ENCODE measurements around the gene CNOT8. TPM values are rescaled to one million over a fixed set of nuclear protein-coding genes. Genes with fewer than 3 reads are reported as not detected.

The CNOT8 gene
- total and polyA plus RNA-seq, 4 donors = 53.9 to 87.0 (median 68.7) TPM

DNA sequence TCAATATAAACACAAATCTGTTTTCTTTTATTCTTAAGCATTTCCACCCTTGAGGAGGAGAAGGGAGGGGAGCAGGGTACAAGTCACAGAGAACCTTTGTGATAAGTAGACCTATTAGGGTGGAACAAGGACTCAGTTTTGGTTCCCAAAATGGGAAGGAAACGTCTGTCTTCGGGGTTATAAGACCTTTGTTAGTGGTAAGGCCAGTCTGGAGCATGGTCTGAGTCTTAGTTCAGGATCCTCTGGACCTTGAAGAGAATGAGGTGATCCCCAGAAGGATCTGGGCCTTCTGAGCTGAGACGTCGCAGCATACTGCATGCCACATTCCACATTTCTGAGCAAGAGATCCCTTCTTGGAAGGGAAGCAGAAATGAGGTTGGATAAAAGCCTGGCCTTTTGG lies 45.3 kb upstream of the CNOT8 start:
- TF ChIP-seq, protein P1, sequence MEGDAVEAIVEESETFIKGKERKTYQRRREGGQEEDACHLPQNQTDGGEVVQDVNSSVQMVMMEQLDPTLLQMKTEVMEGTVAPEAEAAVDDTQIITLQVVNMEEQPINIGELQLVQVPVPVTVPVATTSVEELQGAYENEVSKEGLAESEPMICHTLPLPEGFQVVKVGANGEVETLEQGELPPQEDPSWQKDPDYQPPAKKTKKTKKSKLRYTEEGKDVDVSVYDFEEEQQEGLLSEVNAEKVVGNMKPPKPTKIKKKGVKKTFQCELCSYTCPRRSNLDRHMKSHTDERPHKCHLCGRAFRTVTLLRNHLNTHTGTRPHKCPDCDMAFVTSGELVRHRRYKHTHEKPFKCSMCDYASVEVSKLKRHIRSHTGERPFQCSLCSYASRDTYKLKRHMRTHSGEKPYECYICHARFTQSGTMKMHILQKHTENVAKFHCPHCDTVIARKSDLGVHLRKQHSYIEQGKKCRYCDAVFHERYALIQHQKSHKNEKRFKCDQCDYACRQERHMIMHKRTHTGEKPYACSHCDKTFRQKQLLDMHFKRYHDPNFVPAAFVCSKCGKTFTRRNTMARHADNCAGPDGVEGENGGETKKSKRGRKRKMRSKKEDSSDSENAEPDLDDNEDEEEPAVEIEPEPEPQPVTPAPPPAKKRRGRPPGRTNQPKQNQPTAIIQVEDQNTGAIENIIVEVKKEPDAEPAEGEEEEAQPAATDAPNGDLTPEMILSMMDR (IDR thresholded peaks at IDR 0.05; ENCODE audit: control extremely low read depth, extremely low read depth) = no peak
- Histone ChIP-seq H3K27me3 (ENCODE audit: control insufficient read depth in 3 of 3, insufficient read depth in 3 of 3, low read length in 2 of 3) (no peaks in the 10 kb centered on the region), H3K9me3 (ENCODE audit: control insufficient read depth in 4 of 4, insufficient read depth in 3 of 4, low read length in 3 of 4) (no peaks in the 10 kb centered on the region), H3K36me3 (ENCODE audit: control insufficient read depth in 4 of 4, insufficient read depth in 4 of 4, low read length in 4 of 4) (peaks cover 27 to 49% (median 37%) of the 10 kb centered on the region in 4 donors), H3K4me1 (ENCODE audit: control insufficient read depth in 5 of 5, insufficient read depth in 5 of 5, low read length in 5 of 5) (peaks cover 0 to 4% (median 0%) of the 10 kb centered on the region in 5 donors), H3K4me3 (no peak overlapping the region), H3K9ac (ENCODE audit: insufficient read depth in 1 of 2, low read length in 2 of 2) (no peak overlapping the region), H3K27ac (ENCODE audit: low read depth in 1 of 2, low read length in 1 of 2) (no peak overlapping the region)
- no peak for ATAC-seq (ENCODE audit: insufficient read depth, low FRiP score)
- WGBS, 2 donors = 67 to 71% methylated on average over 4 of the region's 4 CpGs
- no peak for DNase-seq

DNA sequence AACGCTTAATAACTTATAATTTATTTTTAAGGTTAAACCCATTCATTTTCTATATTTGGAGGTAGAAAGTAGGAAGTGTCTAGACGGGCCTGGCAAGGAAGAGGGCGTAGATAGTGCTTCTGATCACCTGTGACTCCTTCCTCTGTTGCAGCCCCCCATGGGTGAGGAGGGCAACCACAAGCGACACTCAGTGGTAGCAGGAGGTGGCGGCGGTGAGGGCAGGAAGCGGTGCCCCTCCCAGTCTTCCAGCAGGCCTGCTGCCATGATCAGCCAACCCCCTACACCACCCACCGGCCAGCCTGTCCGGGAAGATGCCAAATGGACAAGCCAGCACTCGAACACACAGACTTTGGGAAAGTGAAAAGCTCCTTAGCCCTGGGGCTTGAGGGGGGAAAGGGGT lies 44.7 kb upstream of the CNOT8 start:
- H3K9ac ChIP-seq (ENCODE audit: insufficient read depth in 1 of 2, low read length in 2 of 2) = no peak overlapping the region
- peaks cover 0 to 4% (median 0%) of the 10 kb centered on the region in 5 donors for H3K4me1 ChIP-seq (ENCODE audit: control insufficient read depth in 5 of 5, insufficient read depth in 5 of 5, low read length in 5 of 5)
- H3K36me3 ChIP-seq (ENCODE audit: control insufficient read depth in 4 of 4, insufficient read depth in 4 of 4, low read length in 4 of 4) = peaks cover 25 to 46% (median 36%) of the 10 kb centered on the region in 4 donors
- DNase-seq = no peak
- WGBS, 2 donors = 54 to 55% methylated on average over 10 of the region's 10 CpGs
- H3K4me3 ChIP-seq = no peak overlapping the region
- TF ChIP-seq, protein P1 (IDR thresholded peaks at IDR 0.05; ENCODE audit: control extremely low read depth, extremely low read depth) = no peak
- no peaks in the 10 kb centered on the region for H3K9me3 ChIP-seq (ENCODE audit: control insufficient read depth in 4 of 4, insufficient read depth in 3 of 4, low read length in 3 of 4)
- no peak overlapping the region for H3K27ac ChIP-seq (ENCODE audit: low read depth in 1 of 2, low read length in 1 of 2)
- no peaks in the 10 kb centered on the region for H3K27me3 ChIP-seq (ENCODE audit: control insufficient read depth in 3 of 3, insufficient read depth in 3 of 3, low read length in 2 of 3)
- ATAC-seq (ENCODE audit: insufficient read depth, low FRiP score) = no peak

DNA sequence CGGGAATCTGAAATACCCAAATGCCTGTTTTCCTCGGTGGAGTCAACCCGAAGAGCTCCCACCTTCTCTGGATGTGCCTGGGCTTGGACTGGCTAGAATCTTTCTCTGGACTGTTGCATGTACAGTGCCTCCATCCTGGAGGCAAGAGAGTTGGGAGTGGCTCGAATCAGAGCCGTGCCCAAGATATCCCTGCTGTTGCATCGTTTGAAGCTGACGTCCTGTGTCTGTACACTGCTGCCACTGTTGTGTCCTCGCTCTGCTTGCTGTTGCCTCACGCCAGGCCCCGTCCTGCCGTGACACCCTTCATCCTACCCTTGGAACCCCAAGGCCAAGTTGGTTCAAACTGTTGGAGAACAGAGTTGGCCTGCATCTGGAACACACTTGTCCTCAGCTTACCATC lies 43.4 kb upstream of the CNOT8 start:
- TF ChIP-seq, protein P1 (IDR thresholded peaks at IDR 0.05; ENCODE audit: control extremely low read depth, extremely low read depth) = no peak
- Histone ChIP-seq H3K4me1 (ENCODE audit: control insufficient read depth in 5 of 5, insufficient read depth in 5 of 5, low read length in 5 of 5) (peaks cover 0 to 4% (median 0%) of the 10 kb centered on the region in 5 donors), H3K27ac (ENCODE audit: low read depth in 1 of 2, low read length in 1 of 2) (no peak overlapping the region), H3K9ac (ENCODE audit: insufficient read depth in 1 of 2, low read length in 2 of 2) (no peak overlapping the region), H3K27me3 (ENCODE audit: control insufficient read depth in 3 of 3, insufficient read depth in 3 of 3, low read length in 2 of 3) (no peaks in the 10 kb centered on the region), H3K9me3 (ENCODE audit: control insufficient read depth in 4 of 4, insufficient read depth in 3 of 4, low read length in 3 of 4) (no peaks in the 10 kb centered on the region), H3K36me3 (ENCODE audit: control insufficient read depth in 4 of 4, insufficient read depth in 4 of 4, low read length in 4 of 4) (peaks cover 23 to 54% (median 34%) of the 10 kb centered on the region in 4 donors), H3K4me3 (no peak overlapping the region)
- 90 to 93% methylated on average over 11 of the region's 11 CpGs for WGBS, 2 donors
- no peak for ATAC-seq (ENCODE audit: insufficient read depth, low FRiP score)
- no peak for DNase-seq

DNA sequence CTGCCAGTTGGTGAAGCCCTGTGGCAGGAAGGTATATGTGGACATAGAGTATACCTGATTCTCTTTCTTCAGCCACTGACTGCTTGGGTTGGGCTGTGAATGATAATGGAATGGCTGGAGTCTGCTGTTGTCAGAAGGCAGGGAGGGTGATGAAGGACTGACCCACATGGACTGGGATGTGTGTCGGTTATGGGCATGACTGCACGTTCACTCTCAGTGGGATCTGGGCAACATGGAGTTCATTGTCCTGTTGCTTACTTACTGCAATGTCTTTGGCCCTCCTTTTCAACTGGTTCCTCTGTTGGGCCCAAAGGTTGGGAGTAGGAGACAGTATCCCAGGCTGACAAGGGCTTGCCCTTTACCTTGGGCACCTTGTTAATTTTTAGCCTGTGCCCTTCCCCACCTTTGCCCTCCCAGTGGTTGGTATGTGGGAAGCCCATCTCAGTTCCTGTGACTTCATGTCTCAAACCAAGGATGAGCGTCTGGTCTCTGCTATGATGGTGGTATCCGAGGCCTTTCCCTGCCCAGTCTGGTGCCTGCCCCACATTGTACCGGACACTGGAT lies 42.7 kb upstream of the CNOT8 start:
- DNase-seq = no peak

More for the DNA sequence above, 42.7 kb upstream of the CNOT8 start:
- H3K4me3 ChIP-seq = no peak overlapping the region
- no peak overlapping the region for H3K27ac ChIP-seq (ENCODE audit: low read depth in 1 of 2, low read length in 1 of 2)
- H3K9me3 ChIP-seq (ENCODE audit: control insufficient read depth in 4 of 4, insufficient read depth in 3 of 4, low read length in 3 of 4) = no peaks in the 10 kb centered on the region
- 86 to 91% methylated on average over 5 of the region's 5 CpGs for WGBS, 2 donors
- TF ChIP-seq, protein P1 (IDR thresholded peaks at IDR 0.05; ENCODE audit: control extremely low read depth, extremely low read depth) = no peak
- peaks cover 0 to 4% (median 0%) of the 10 kb centered on the region in 5 donors for H3K4me1 ChIP-seq (ENCODE audit: control insufficient read depth in 5 of 5, insufficient read depth in 5 of 5, low read length in 5 of 5)
- no peak overlapping the region for H3K9ac ChIP-seq (ENCODE audit: insufficient read depth in 1 of 2, low read length in 2 of 2)
- no peak for ATAC-seq (ENCODE audit: insufficient read depth, low FRiP score)
- peaks cover 21 to 59% (median 36%) of the 10 kb centered on the region in 4 donors for H3K36me3 ChIP-seq (ENCODE audit: control insufficient read depth in 4 of 4, insufficient read depth in 4 of 4, low read length in 4 of 4)
- H3K27me3 ChIP-seq (ENCODE audit: control insufficient read depth in 3 of 3, insufficient read depth in 3 of 3, low read length in 2 of 3) = no peaks in the 10 kb centered on the region

Measured in lung (tissue), 12 donors.